Measurements from ENCODE around the gene CLUH. TPM values are rescaled to one million over a fixed set of nuclear protein-coding genes. Genes with fewer than 3 reads are reported as not detected.

The CLUH gene
- total RNA-seq, 2 donors from 2014 or later, result 36.0 to 44.5 TPM

DNA sequence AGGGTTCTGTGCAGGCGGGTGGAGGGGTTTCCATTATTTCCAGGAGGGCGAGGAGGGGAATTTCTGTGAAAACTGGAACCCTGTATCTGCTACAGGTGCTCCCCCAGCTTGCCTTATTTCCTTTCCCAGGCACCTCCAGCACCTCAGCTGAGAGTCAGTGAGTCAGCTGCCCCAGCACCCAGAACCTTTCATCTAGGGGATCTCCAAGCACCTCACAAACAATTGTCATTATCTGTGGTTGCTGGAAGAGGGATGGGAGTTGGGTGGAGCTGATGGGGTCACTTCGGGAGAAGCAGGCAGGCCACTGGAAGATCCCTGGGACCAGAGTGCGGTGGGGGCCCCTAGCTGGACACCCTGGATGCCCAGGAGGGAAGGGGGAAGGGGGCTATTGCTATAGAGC lies 10.0 kb upstream of the CLUH start:
- DNase-seq (ENCODE audit: low spot score), result no peak
- intact Hi-C loops (cut with DNase I), result no loop called here

DNA sequence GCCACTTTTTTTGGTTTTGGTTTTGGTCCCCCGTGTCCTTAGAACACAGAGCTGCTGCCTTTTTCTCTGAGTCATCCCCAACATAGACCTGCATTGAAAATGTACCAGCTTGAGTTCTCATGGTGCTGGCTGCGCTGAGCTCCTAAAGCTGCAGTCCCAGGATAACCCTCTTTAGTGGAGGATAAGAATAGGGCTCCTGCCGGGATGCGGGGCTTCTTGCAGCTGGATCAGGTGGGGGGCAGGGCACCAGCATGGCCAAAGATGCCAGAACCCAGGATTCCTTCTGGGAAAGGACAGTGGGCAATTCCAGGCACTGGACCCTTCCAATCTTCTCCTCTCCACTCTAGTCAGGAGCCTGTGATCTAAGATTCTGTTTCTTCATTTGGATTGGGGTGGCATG lies 8.3 kb upstream of the CLUH start:
- intact Hi-C loops (cut with DNase I), result no loop called here
- no peak for DNase-seq (ENCODE audit: low spot score)

DNA sequence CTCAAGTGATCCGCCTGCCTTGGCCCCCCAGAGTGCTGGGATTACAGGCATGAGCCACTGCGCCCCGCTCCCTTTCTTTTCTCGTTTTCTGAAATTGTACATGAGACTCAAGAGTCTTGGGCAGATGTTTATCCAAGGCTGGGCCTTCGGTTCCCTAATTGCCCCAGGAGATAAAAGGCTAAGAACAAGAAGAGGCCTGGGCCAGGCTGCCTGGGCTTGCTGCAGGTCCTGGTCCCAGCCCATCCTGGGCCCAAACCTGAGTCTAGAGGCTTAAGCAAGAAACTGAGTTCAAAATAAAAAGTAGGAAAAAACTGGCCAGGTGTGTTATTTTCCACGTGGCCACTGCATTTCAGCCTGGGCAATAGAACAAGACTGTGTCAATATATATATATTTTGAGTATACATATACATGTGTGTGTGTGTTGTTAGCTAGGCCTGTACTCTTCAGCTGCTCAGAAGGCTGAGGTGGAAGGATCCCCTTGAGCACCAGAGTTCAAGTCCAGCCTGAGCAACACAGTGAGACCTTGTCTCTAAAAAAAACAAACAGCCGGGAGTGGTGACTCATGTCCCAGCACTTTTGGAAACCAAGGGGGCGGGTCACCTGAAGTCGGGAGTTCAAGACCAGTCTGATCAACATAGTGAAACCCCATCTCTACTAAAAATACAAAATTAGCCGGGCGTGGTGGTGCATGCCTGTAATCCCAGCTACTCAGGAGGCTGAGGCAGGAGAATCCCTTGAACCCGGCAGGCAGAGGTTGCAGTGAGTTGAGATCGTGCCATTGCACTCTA lies 6.8 kb upstream of the CLUH start:
- intact Hi-C loops (cut with DNase I), result no loop called here
- DNase-seq (ENCODE audit: low spot score), result no peak

DNA sequence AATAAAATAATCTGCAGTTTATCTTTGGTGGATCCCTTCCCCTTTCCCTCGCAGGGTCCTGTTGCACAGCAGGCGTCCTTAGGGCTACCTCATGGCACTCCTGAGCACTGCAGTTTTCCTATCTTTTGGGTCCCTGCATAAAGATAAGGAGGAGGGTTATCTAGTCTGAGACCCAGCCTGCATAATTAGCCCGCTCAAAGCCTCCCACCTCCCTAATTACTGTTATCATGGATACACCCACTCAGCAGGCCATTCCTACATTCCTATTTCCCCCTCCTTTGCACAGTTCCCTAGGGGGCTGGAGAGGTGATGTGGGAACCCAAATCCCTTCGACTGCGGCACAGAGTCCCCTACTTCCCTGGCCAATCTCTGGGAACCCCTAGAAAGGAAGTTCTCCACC lies 5.1 kb upstream of the CLUH start:
- no peak for DNase-seq (ENCODE audit: low spot score)
- intact Hi-C loops (cut with DNase I), result no loop called here

DNA sequence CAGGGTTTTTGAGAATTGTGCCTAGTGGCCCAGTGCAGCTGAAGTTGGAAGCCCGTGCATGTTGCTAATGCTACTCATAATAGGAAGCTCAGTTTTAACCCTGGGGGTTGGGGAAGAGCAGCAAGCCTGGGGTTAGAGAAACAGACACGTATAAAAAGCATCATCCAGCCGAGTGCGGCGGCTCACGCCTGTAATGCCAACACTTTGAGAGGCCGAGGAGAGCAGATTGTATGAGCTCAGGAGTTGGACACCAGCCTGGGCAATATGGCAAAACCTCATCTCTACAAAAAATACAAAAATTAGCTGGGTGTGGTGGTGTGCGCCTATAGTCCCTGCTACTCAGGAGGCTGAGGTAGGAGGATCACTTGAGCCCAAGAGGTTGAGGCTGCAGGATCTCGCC lies 2.3 kb upstream of the CLUH start:
- DNase-seq (ENCODE audit: low spot score), result no peak
- intact Hi-C loops (cut with DNase I), result no loop called here

DNA sequence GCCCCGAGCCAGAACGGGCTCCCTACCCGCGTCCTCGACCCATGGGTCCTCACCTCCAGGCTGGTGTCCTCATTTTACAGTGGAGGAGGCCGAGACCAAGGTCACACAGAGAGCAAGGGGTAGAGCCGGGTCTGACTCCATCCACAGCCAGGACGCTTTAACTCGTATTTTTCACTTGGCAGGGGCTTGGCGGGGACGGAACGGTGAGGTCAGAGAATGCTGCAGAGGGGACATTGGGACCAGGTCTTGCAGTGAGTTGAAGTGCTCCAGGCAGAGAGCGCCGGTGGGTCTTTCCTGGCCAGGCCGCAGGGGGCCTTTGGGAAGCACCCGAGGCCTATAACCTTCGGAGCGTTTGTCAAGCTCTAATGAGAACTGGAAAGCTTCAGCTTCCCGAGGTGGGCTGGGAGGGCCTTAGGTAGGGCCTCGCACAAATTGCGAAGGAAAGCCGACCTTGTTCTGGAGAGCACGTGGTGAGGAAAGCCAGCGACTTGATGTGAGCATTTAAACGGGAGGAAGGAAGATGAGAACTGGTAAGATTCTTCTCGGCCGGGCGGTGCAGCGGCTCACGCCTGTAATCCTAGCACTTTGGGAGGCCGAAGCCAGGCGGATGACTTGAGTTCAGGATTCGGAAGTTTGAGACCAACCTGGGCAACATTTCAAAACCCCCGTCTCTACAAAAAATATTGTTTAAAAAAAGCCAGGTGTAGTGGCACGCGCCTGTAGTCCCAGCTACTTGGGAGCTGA lies 908 bp upstream of the CLUH start:
- intact Hi-C loops (cut with DNase I), result no loop called here
- DNase-seq (ENCODE audit: low spot score), result no peak

DNA sequence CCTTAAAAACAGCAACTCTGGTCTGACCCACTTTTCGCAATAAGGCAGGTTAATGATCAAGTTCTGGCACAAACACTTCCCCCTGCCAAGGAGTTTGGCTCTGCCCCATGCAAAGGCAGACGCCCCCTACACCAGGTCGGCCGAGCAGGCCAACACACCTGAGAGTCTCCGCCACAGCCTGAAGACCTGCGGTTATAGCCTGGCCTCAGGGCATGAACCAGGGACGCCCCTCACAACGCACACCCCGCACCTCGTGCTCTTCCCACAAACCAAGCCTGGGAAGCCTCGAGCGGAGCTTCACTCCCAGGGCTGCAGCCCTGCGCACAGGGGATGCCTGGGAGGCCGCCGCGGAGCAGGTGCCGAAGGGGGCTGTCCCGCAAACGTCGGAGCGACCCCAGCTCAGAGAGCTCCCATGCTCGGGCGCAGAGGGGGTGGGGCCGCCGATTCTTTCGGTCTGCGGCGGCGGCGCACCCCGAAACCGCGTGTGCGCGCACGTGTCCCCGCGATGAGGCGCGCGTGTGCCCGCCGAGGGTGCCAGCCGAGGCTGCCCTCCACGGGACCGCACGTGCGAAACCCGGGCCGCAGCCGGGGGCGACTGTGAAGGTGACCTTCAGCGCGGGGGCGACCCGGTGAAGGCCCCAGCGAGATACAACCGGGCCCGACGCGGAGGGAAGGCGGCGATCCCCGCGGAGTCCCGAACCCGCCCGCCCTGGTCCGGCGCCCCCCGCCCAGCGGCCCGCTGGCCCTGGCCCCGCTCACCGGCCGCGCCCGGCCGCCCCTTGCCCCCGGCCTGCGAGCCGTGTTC lies 559 bp downstream of the CLUH start:
- intact Hi-C loops (cut with DNase I), result no loop called here
- peak; percentile 82 for DNase-seq (ENCODE audit: low spot score)

DNA sequence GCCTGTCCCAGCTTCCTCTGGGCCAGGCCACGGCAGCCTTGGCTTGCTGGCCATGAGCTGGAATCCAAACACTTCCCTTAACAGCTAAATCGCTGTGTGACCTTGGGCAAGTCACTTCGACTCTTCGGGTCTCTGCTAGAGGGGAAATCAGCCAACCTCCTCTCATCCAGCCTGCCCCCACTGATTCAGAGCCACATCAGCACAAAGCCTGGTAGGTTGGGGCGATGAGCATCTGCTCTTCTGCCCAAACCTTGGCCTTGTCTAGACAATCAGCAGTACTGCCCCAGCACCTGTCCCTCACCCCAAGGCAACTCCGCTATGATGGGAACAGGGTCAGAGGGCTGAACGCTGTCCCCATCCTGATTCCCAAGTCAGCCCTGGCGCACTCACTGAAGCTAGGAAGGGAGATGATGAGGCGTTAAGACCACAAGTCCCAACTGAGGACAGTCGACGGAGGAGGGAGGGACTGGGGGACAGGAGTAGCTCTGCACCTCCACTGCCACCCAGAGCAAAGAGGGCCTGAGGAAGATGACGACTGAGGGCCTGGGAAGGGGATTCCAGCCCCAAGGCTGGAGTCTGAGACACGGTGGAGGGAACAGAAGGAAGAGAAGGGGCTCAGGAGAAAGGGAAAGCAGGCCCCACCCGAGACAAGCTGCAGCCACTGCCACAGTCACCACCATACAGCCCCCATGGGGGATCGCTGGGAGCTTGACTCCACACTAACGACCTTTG lies 1.3 kb downstream of the CLUH start:
- intact Hi-C loops (cut with DNase I), result no loop called here
- DNase-seq (ENCODE audit: low spot score), result peak; percentile 76

DNA sequence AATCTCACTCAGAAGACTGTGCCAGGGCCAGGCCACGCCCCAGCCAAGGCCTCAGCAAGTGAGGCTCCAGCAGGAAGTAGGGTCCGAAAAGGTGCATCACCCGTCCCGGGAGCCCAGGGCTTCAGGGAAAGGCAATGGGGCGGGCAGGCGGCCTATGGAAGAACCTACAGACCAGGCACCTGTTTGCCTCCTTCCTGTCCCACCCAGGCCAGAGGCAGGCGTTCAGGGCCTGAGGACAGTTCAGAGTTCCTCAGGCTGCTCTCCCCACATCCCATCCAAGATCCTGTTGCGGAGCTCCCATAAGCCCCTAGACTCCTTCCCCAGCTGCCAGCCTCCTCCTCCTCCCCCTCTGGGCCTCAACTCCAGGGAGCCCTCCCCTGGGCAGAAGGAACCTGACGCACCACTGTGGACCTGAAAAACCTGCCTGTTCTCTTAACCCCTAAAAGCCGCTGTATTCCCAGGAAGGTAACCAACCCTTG lies 2.3 kb downstream of the CLUH start:
- intact Hi-C loops (cut with DNase I), result loop anchor here in 1 of 2 donors (10.0 kb wide), 1 partner anchor 1054 kb away; no protein-coding TSS in a partner anchor
- peak; percentile 79 for DNase-seq (ENCODE audit: low spot score)

DNA sequence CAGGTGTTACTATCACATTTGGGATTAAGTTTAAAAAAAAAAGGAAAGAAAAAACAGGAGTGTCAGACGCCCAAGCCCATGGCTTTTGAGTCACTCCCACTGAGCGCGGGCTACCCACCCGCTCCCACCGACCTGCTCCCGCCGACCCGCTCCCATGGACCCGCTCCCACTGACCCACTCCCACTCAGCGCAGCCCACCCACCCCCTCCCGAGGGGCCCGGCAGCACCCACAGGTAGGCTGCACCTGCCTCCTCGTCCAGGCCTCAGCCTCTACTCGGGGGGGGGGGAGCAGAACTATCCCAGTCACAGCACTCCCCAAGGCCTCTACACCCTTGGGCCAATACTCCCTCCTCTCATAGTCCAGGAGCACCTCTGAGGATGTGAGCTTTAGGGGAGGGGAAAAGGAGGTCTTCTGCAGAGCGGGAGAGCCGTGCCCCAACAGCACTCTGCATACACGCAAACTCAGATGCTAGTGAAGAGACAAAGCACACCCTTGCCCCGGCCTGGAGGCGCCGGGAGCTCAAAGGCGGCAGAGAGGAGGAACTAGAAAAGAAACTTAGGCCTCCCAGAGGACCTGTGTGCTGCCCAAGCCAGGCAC lies 2.9 kb downstream of the CLUH start:
- DNase-seq (ENCODE audit: low spot score), result peak; percentile 79
- intact Hi-C loops (cut with DNase I), result loop anchor here in 1 of 2 donors (10.0 kb wide), 1 partner anchor 1054 kb away; no protein-coding TSS in a partner anchor

DNA sequence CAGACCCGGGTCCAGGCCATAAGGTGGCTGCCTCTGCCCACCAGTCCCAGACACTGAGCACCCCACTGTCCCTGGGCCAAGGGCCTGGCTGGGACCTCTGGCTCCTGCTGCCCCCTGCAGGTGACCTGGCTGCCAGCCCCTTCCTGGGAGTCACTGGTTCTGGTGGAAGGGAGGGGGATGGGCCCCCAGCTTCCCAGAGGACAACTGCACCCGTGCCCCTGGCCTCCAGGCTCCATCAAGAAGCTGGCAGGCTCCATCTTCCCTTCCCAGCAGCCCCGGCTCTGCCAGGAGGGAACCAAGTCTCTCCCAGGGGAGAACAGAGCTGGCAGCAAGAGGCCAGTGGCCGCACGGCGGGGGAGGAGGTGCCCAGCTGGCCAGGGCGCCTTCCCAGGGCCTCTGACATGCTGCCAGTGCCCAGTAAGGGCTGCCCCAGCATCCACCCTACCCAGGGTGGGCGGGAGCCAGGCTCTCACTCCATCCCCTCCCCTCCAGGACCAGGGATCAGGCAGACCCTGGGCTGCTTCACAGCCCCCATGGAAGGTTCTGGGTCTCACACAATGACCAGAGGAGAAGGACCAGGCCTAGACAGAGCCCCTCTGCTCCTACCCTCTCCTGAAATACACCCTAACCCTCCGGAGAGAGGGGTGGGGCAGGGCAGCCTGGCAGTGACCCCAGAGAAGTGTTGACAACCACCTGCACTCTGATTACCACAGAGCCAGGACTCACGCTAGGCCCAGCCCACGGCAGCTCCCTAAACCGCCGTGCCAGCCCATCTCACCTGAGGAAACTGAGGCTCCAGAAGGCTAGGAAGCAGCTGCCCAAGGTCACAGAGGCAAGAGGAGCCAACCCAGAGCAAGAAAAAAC lies 3.6 kb downstream of the CLUH start:
- intact Hi-C loops (cut with DNase I), result loop anchor here in 1 of 2 donors (10.0 kb wide), 1 partner anchor 1053 kb away; no protein-coding TSS in a partner anchor
- peak; percentile 81 for DNase-seq (ENCODE audit: low spot score)

DNA sequence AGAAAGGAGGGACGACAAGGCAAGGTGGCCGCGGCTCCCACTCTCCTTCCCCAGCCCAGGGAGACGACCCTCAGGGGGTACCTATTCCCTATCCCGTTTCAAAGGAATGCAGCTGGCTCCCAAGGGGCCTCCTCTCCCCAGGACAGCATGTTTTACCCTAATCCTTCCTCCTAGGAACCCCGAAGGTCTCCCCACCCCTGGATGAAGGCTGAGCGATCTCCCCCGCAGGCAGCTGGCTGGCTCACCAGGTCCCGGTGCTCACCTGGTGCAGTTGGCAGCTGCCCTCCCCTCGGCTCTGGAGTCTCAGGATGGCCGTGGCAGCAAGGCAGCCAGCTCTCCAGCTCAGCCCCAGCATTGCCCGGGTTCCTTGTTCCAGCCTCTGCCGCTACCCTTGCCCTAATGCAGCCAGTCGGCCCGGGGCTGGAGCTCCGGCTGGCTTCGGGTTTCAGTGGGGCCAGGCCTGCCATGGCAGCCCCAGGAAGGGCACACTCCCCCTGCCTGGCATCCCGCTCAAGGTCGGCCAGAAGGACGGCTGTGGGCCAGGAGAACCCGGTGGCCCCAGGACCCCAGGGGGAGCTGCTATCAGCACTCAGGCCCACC lies 4.6 kb downstream of the CLUH start:
- intact Hi-C loops (cut with DNase I), result loop anchor here in 1 of 2 donors (10.0 kb wide), 1 partner anchor 1052 kb away; no protein-coding TSS in a partner anchor
- peak; percentile 67 for DNase-seq (ENCODE audit: low spot score)

DNA sequence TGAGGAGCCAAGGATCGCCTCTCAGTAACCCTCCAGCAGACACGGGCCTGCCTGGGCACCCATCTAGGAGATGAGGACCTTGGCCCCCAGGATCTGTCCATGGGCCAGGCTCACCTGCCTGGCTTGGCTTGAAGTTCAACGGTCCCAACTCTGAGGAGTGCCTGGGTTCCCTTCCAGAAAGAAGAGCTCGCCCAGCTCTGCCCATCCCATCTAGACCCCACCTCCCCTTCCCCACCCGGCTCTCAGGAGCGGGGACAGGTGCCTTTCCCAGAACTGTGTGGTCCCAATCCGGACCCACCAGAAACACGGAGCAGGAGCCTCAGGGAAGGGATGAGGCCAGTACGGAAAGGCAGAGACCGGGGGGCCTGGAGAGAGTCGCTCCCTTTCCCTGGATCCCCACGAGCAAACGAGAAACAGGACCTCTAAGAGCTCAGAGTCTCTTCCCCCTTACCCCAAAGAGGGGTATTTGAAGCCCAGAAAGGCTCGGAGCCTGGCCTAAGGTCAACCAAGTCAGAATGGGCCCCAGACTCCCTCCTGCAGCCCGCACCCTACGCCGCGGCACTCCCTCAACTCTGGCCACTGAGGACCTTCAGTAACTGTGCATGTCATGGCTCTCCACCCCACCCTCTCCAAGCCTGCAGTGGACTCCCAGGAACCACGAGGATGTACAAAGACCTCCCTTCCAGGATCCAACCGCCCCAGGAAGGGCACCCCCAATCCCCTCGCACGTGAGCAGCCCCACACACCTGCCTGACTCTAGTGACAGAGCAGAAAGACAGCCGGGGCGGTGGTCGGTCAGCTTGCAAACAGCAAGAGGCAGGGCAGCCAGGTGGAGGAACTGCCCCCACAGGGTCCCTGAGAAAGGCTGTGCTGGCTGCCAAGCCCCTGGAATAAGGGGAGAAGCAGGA lies 5.4 kb downstream of the CLUH start:
- intact Hi-C loops (cut with DNase I), result loop anchor here in 1 of 2 donors (10.0 kb wide), 1 partner anchor 1051 kb away; no protein-coding TSS in a partner anchor
- peak; percentile 74 for DNase-seq (ENCODE audit: low spot score)

DNA sequence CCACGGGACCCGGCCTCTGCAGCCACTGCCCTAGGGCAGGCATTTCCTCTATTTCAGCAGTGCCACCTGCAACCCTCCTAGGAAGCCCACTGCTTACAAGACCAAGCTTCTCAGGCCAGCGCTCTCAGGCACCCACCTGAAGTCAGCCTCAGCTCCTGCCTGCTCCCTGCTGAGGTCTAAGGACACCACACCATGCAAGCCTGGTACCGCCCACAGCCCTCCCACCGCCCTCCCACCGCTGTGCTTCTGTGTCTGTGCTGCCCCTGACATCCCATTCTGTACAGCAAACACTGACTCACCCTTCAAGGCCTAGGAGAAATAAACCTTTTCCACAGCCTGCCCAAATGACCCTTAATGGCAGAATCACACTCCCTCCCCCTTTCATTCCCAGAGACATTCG lies 6.3 kb downstream of the CLUH start:
- peak; percentile 42 for DNase-seq (ENCODE audit: low spot score)
- intact Hi-C loops (cut with DNase I), result loop anchor here in 1 of 2 donors (10.0 kb wide), 1 partner anchor 1050 kb away; no protein-coding TSS in a partner anchor

DNA sequence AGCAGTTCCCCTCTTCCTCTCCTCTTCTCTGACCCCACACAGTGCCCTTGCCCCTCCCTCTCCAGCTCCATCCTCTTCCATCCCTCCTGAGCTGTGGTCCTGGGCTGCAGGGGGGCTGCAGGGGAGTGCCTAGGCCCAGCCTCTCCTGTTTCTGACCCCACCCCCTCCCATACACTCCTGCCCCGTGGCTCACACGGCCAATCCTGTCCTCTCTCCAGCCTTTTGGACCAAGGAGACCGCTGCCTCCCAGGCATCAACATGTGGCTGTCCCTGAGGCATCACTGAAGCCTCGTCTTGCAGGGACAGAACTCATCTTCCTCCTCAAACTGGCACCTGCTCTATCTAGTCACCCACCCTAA lies 6.7 kb downstream of the CLUH start:
- DNase-seq (ENCODE audit: low spot score), result no peak

More for the DNA sequence above, 6.7 kb downstream of the CLUH start:
- intact Hi-C loops (cut with DNase I), result loop anchor here in 1 of 2 donors (10.0 kb wide), 1 partner anchor 1050 kb away; no protein-coding TSS in a partner anchor
